Ascending aorta (tissue), 2 donors: ENCODE measurements around the gene MRPL10. TPM values are rescaled to one million over a fixed set of nuclear protein-coding genes. Genes with fewer than 3 reads are reported as not detected.

Source experiments
- DNase-seq, 2 donors: peaks; one replicate each; pipeline ENCODE4 v3.0.0-alpha.2; 2019; ENCODE audit warnings: low spot score in 2 of 2
- H3K27ac ChIP-seq, 2 donors: fragments of 200-600 bp; sonication (generic); one replicate each; pipeline ENCODE4 v1.5.1; 2016 to 2017; ENCODE audit warnings: mild to moderate bottlenecking in 1 of 2
- H3K27me3 ChIP-seq: fragments of 200-600 bp; sonication (generic); one replicate; pipeline ENCODE4 v1.5.1; 2017
- H3K36me3 ChIP-seq, 2 donors: fragments of 200-600 bp; sonication (generic); one replicate each; pipeline ENCODE4 v1.5.1; 2016
- H3K4me1 ChIP-seq, 2 donors: fragments of 200-600 bp; sonication (generic); one replicate each; pipeline ENCODE4 v1.5.1; 2016 to 2017; ENCODE audit warnings: mild to moderate bottlenecking in 1 of 2
- H3K4me3 ChIP-seq, 2 donors: fragments of 200-600 bp; sonication (generic); one replicate each; pipeline ENCODE4 v1.5.1; 2016 to 2017; ENCODE audit warnings: mild to moderate bottlenecking in 1 of 2
- H3K9me3 ChIP-seq, 2 donors: fragments of 200-600 bp; sonication (generic); one replicate each; pipeline ENCODE4 v1.5.1; 2016
- CTCF ChIP-seq, 3 experiments: fragments of 200-600 bp in 2 of 3; fragments of 450-650 bp in 1 of 3; sonication (generic) in 2 of 3; IDR thresholded peaks; one replicate each; pipeline ENCODE4 v1.5.1; 2016 to 2019; ENCODE audit warnings: antibody characterized with exemption in 3 of 3, mild to moderate bottlenecking in 1 of 3, moderate library complexity in 1 of 3
- intact Hi-C: fragments of 100-400 bp; cut with DNase I; formaldehyde crosslinking; loops from one replicate; pipeline ENCODE4 v1.15.1; 2023
- total RNA-seq: library from RNA; depleted of rRNA; stranded (reverse); fragments of >200 nt; gene quantifications from one replicate; pipeline ENCODE4 v1.1.0, GENCODE V29; 2016

Gene MRPL10
- total RNA-seq, 1 donor from 2014 or later: 13.7 TPM

DNA sequence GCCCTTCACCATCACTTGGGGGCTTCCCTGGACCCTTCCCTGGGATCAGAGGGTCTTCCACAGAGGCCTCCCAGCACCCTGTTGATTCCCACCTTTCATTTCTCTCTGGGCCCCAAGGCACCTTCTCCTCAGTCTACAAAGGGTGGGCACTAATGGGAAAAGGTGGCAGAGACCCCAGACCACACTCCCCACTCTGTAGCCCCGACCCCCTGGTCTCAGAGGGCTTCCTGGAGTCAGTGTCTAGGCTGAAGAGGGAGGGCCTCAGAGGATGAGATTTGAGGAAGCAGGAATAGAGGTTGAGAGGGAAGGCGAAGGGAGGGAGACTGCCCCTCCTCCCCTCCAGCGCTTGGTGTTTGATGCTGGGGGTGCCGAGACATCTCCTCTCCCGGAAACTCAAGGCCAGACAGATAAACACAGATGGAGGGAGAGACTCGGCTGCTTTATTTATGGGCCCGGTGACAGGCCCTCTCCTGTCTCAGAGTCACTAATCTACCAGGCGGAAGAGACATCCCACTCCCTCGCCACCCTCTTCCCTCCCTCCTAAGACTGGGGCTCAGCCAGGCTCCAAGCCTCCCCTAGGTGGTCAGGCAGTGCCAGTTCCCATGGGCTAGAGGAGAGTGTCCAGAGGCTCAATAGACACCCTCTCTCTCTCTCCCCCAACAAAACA, 46.2 kb upstream of the MRPL10 start:
- Histone ChIP-seq H3K4me3 (no peak overlapping the region), H3K9me3 (no peaks in the 10 kb centered on the region), H3K36me3 (no peaks in the 10 kb centered on the region), H3K4me1 (peaks cover 0 to 3% of the 10 kb centered on the region in 2 donors), H3K27me3 (peaks cover 3% of the 10 kb centered on the region), H3K27ac (no peak overlapping the region)
- intact Hi-C loops: no loop called here
- no peak for TF ChIP-seq CTCF (IDR thresholded peaks at IDR 0.05)
- no peak for DNase-seq

- intact Hi-C loops: no loop called here
- Histone ChIP-seq H3K36me3 (no peaks in the 10 kb centered on the region), H3K4me1 (peaks cover 0 to 6% of the 10 kb centered on the region in 2 donors), H3K9me3 (no peaks in the 10 kb centered on the region), H3K27ac (no peak overlapping the region), H3K4me3 (no peak overlapping the region), H3K27me3 (peaks cover 8% of the 10 kb centered on the region)
- no peak for TF ChIP-seq CTCF (IDR thresholded peaks at IDR 0.05)
- DNase-seq: no peak
These were observed 44.0 kb upstream of the MRPL10 start for GRCh38 chr17:47875011-47875985.

GRCh38 chr17:47873200-47874090, 42.1 kb upstream of the MRPL10 start:
- peaks cover 8% of the 10 kb centered on the region for H3K27me3 ChIP-seq
- no peak for TF ChIP-seq CTCF (IDR thresholded peaks at IDR 0.05)
- H3K27ac ChIP-seq: no peak overlapping the region
- peaks cover 0 to 6% of the 10 kb centered on the region in 2 donors for H3K4me1 ChIP-seq
- no peaks in the 10 kb centered on the region for H3K36me3 ChIP-seq
- DNase-seq: no peak
- intact Hi-C loops: no loop called here
- no peak overlapping the region for H3K4me3 ChIP-seq
- H3K9me3 ChIP-seq: no peaks in the 10 kb centered on the region

DNA sequence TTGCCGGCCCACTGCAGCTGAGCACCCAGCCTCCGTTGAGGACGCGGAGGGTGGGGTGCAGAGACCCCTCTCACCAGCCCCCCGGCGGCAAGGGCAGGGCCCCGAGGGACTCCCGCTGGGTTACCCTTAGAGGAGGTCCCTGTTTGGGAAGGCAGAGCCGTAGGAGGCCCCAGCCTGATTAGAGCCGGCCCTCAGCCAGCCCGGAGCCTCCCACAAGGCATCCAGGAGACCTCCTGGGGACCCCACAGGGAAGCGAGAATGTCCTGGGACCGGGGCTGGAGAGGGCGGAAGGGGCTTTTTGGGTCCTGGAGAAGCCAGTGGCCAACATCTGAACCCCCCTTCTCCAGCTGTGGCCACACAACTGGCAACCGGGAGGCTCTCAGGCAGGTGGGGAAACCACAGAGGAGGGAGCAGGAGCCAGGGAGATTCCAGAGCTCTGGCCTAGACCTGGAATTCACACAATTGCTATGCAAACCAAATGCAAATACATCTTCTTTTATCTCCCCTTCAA, 41.4 kb upstream of the MRPL10 start:
- TF ChIP-seq CTCF (IDR thresholded peaks at IDR 0.05): no peak
- no peak for DNase-seq
- Histone ChIP-seq H3K27me3 (peaks cover 8% of the 10 kb centered on the region), H3K4me3 (no peak overlapping the region), H3K4me1 (peaks cover 0 to 6% of the 10 kb centered on the region in 2 donors), H3K9me3 (no peaks in the 10 kb centered on the region), H3K27ac (no peak overlapping the region), H3K36me3 (no peaks in the 10 kb centered on the region)
- intact Hi-C loops: no loop called here

- Histone ChIP-seq H3K27ac (no peak overlapping the region), H3K36me3 (no peaks in the 10 kb centered on the region), H3K27me3 (peaks cover 8% of the 10 kb centered on the region), H3K4me3 (no peak overlapping the region), H3K9me3 (no peaks in the 10 kb centered on the region), H3K4me1 (peaks cover 0 to 6% of the 10 kb centered on the region in 2 donors)
- DNase-seq: no peak
- intact Hi-C loops: no loop called here
- TF ChIP-seq CTCF (IDR thresholded peaks at IDR 0.05): no peak
These were observed 40.8 kb upstream of the MRPL10 start for GRCh38 chr17:47872019-47872650.
